ENCODE results near the gene PPP1CA. TPM values are rescaled to one million over a fixed set of nuclear protein-coding genes. Genes with fewer than 3 reads are reported as not detected.

PPP1CA gene
- total RNA-seq, 1 donor from 2014 or later = 262 TPM

GRCh38 chr11:67419325-67420049 is 17.8 kb upstream of the PPP1CA start:
- peak overlapping the region; percentile 77 for H3K4me3 Mint-ChIP-seq (ENCODE audit: low read depth)
- H3K9me3 Mint-ChIP-seq = no peaks in the 10 kb centered on the region
- H3K4me1 Mint-ChIP-seq (ENCODE audit: low read depth) = peaks cover 23% of the 10 kb centered on the region
- no peak for DNase-seq (ENCODE audit: low spot score)
- no peaks in the 10 kb centered on the region for H3K36me3 Mint-ChIP-seq (ENCODE audit: low read depth)
- intact Hi-C loops (cut with micrococcal nuclease) = loop anchor here (2.0 to 5.0 kb wide), 3 partner anchors 15 to 388 kb away; partner anchors contain the start of genes CDK2AP2, PITPNM1 and TBC1D10C
- H3K27me3 Mint-ChIP-seq (ENCODE audit: low read depth) = peaks cover 10% of the 10 kb centered on the region
- no peak overlapping the region for H3K27ac Mint-ChIP-seq

DNA sequence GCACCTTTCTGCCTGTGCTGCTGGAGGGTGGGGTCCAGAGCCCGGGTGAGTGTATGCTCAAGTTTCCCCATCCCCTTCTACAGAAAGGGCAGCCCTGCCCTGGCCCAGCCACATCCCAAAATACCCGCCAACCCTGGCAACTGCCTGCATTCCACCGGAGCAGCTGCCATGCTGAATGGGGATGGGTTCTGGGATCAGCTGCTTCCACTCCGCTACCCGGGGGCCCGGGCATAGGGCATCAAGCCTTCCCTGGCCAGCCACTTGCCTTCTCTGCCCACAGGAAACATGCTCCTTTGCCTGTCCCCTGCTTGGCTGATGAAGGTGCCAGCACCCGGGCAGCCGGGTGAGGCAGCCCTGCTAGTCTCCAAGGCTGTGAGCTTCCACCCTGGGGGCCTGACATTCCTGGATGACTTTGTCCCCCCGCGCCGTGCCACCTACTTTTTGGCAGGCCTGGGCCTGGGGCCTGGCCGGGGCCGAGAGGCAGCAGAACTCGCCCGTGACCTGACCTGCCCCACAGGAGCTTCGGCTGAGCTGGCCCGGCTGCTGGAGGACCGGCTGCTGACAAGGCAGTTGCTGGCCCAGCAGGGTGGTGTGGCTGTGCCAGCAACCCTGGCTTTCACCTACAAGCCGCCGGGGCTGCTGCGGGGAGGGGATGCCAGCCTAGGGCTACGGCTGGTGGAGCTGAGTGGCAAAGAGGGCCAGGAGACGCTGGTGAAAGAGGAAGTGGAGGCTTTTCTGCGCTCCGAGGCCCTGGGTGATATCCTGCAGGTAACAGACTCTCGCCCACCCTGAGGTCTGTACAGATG is 17.0 kb upstream of the PPP1CA start:
- Mint-ChIP-seq H3K36me3 (ENCODE audit: low read depth) (no peaks in the 10 kb centered on the region), H3K4me3 (ENCODE audit: low read depth) (peak overlapping the region; percentile 58), H3K4me1 (ENCODE audit: low read depth) (peaks cover 22% of the 10 kb centered on the region), H3K27me3 (ENCODE audit: low read depth) (peaks cover 10% of the 10 kb centered on the region), H3K9me3 (no peaks in the 10 kb centered on the region), H3K27ac (no peak overlapping the region)
- DNase-seq (ENCODE audit: low spot score) = no peak
- intact Hi-C loops (cut with micrococcal nuclease) = no loop called here

DNA sequence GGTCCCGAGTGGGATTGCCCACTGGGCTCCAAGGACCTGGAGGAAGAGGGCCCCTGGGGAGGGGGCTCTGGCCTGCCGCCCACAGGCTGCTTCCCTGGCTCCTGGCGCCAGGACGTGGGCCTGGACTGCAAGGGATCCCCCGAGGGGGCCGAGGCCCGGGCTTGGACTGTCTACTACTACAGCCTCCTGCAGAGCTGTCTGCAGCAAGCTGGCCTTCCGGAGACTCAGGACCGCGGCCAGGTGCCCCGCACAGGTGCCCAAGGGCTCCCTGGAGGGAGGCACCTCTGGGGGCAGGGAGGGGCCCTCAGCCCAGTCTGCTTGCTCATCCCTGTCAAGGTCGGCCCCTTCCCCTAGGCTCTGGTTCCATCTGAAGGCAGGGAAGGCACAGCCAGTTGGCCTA is 15.8 kb upstream of the PPP1CA start:
- H3K27me3 Mint-ChIP-seq (ENCODE audit: low read depth) = peaks cover 14% of the 10 kb centered on the region
- no peak overlapping the region for H3K4me3 Mint-ChIP-seq (ENCODE audit: low read depth)
- intact Hi-C loops (cut with micrococcal nuclease) = no loop called here
- no peak for DNase-seq (ENCODE audit: low spot score)
- H3K4me1 Mint-ChIP-seq (ENCODE audit: low read depth) = peaks cover 33% of the 10 kb centered on the region
- no peak overlapping the region for H3K27ac Mint-ChIP-seq
- H3K9me3 Mint-ChIP-seq = no peaks in the 10 kb centered on the region
- H3K36me3 Mint-ChIP-seq (ENCODE audit: low read depth) = peaks cover 4% of the 10 kb centered on the region

GRCh38 chr11:67416416-67417335 is 15.0 kb upstream of the PPP1CA start:
- Mint-ChIP-seq H3K27ac (no peak overlapping the region), H3K36me3 (ENCODE audit: low read depth) (peaks cover 4% of the 10 kb centered on the region), H3K4me1 (ENCODE audit: low read depth) (peaks cover 37% of the 10 kb centered on the region), H3K27me3 (ENCODE audit: low read depth) (peaks cover 14% of the 10 kb centered on the region), H3K4me3 (ENCODE audit: low read depth) (peak overlapping the region; percentile 47), H3K9me3 (no peaks in the 10 kb centered on the region)
- intact Hi-C loops (cut with micrococcal nuclease) = no loop called here
- DNase-seq (ENCODE audit: low spot score) = no peak

DNA sequence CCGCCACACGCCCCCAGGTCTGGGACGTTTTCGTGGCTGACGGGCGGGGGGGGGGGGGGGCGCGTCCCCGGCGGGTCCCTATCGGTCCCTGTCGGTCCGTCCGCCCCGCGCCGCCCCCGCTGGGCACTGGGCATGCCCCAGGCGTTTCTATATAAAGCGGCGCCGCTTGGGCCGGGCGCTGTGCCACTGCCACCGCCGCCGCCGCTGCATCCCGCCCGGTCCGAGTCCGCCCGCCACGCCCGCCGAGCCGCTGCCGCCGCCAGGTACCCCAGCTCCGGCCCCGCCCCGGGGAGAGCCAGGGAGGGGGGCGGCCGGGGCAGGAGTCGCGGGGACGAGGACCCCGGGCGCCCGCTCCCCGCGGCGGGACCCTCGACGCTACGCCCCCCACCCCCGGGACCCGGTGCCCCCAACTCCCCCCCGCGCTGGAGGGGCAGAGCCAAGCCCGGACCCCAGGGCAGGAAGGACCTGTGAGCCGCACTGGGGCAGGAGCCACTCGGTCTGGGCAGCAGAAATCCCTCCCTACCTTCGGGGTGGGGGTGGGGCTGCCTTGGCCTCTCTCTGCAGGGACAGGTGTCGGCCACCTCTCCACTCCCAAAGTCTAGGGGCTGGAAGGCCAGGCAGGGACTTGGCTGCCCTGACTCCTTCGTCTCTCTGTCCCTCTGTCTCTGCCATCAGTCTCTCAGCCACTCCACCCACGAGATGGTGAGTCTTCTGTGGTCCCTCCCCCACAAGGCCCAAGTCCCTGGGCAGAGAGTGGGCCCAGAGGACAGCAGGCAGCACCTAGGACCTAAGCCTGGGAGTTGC is 14.0 kb upstream of the PPP1CA start, which contains the start of gene CARNS1:
TSS of gene CARNS1 (plus strand) at position 178 of the 804 bp plus-strand sequence. CDS start at position 700, 522 bp downstream.
- intact Hi-C loops (cut with micrococcal nuclease) = no loop called here
- DNase-seq (ENCODE audit: low spot score) = no peak
- H3K4me3 Mint-ChIP-seq (ENCODE audit: low read depth) = peak within 1 kb of the TSS; percentile 47
- H3K27ac Mint-ChIP-seq = no peak within 1 kb of the TSS
- no peaks in the 10 kb centered on the region for H3K9me3 Mint-ChIP-seq
- H3K4me1 Mint-ChIP-seq (ENCODE audit: low read depth) = peaks cover 41% of the 10 kb centered on the region
- peaks cover 4% of the 10 kb centered on the region for H3K36me3 Mint-ChIP-seq (ENCODE audit: low read depth)
- H3K27me3 Mint-ChIP-seq (ENCODE audit: low read depth) = peaks cover 14% of the 10 kb centered on the region

DNA sequence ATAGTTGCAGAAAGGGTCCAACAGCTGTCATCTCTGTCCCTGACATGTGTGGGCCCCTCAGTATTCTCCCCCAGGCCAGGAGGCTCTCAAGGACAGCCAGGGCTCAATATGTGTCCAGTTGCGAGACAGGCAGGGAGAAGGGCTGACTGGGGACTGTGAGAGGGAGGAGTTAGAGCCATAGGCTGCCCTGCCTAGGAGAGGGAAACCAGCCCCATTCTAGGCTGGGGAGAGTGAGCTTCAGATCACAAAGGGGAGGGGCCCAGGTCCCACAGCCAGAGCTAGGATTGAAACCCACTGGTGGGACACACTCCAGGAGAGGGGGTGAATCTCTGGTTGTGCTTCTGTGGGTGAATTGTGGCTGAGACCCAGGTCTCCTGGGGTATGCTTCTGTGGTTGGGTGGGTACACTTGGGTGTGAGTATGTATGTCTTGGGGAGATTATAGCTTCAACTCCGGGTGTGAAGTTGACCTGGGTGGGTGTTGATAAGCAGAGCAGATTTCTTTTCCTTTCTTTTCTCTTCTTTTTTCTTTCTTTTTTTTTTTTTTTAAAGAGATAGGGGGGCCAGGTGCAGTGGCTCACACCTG is 11.7 kb upstream of the PPP1CA start:
- H3K4me3 Mint-ChIP-seq (ENCODE audit: low read depth) = no peak overlapping the region
- DNase-seq (ENCODE audit: low spot score) = no peak
- peaks cover 45% of the 10 kb centered on the region for H3K4me1 Mint-ChIP-seq (ENCODE audit: low read depth)
- no peaks in the 10 kb centered on the region for H3K9me3 Mint-ChIP-seq
- intact Hi-C loops (cut with micrococcal nuclease) = no loop called here
- H3K27ac Mint-ChIP-seq = no peak overlapping the region
- H3K36me3 Mint-ChIP-seq (ENCODE audit: low read depth) = peaks cover 18% of the 10 kb centered on the region
- H3K27me3 Mint-ChIP-seq (ENCODE audit: low read depth) = peaks cover 13% of the 10 kb centered on the region

GRCh38 chr11:67412495-67413179 is 11.0 kb upstream of the PPP1CA start:
- DNase-seq (ENCODE audit: low spot score) = no peak
- no peak overlapping the region for H3K27ac Mint-ChIP-seq
- no peak overlapping the region for H3K4me3 Mint-ChIP-seq (ENCODE audit: low read depth)
- peaks cover 13% of the 10 kb centered on the region for H3K27me3 Mint-ChIP-seq (ENCODE audit: low read depth)
- no peaks in the 10 kb centered on the region for H3K9me3 Mint-ChIP-seq
- intact Hi-C loops (cut with micrococcal nuclease) = no loop called here
- peaks cover 52% of the 10 kb centered on the region for H3K4me1 Mint-ChIP-seq (ENCODE audit: low read depth)
- H3K36me3 Mint-ChIP-seq (ENCODE audit: low read depth) = peaks cover 24% of the 10 kb centered on the region

DNA sequence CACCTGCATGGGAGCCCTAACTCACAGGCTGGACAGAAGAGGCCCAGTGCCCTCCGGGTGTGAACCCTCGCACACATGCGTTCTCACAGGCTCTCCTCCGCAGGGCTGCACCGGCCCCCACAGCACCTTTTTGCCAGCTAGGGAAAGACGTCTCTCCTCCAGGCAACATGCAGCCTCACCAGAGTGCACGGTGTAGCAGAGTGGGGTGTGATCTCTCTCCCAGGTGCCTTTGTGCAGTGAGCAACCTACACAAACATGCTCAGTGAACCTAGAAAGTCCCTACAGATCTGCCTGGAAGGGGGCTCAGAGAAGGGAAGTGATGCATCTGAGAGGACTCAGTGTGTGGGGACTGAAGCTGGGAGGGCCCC is 10.1 kb upstream of the PPP1CA start:
- Mint-ChIP-seq H3K27me3 (ENCODE audit: low read depth) (peaks cover 13% of the 10 kb centered on the region), H3K27ac (no peak overlapping the region), H3K36me3 (ENCODE audit: low read depth) (peaks cover 33% of the 10 kb centered on the region), H3K4me1 (ENCODE audit: low read depth) (peaks cover 56% of the 10 kb centered on the region), H3K4me3 (ENCODE audit: low read depth) (no peak overlapping the region), H3K9me3 (no peaks in the 10 kb centered on the region)
- intact Hi-C loops (cut with micrococcal nuclease) = no loop called here
- DNase-seq (ENCODE audit: low spot score) = no peak

GRCh38 chr11:67410984-67411784 is 9.5 kb upstream of the PPP1CA start:
- no peaks in the 10 kb centered on the region for H3K9me3 Mint-ChIP-seq
- intact Hi-C loops (cut with micrococcal nuclease) = no loop called here
- H3K4me1 Mint-ChIP-seq (ENCODE audit: low read depth) = peaks cover 55% of the 10 kb centered on the region
- no peak overlapping the region for H3K27ac Mint-ChIP-seq
- peaks cover 7% of the 10 kb centered on the region for H3K27me3 Mint-ChIP-seq (ENCODE audit: low read depth)
- H3K4me3 Mint-ChIP-seq (ENCODE audit: low read depth) = peak overlapping the region; percentile 30
- H3K36me3 Mint-ChIP-seq (ENCODE audit: low read depth) = peaks cover 38% of the 10 kb centered on the region
- DNase-seq (ENCODE audit: low spot score) = no peak

DNA sequence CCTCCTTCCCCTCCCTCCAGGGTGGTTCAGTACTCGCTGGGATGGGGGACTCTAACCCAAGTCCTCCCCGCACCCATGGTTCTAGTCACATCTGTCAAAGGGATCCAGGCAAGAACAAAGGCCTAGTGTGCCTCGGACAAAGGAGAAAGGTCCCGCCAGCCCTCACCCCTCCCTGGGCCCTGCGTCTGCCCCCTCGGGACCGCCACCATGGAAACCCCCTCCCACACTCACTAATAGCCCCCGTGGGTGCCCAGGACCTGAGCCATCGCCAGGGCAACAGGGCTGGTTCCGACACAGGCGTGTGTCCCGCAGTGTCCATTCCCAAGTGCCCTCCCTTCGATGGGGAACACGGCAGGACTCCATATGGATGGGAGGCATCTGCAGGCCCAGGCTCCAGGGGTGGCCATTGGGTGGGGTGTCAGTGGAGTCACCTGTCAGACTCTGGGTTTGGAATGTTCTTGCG is 8.7 kb upstream of the PPP1CA start:
- Mint-ChIP-seq H3K27me3 (ENCODE audit: low read depth) (peaks cover 4% of the 10 kb centered on the region), H3K9me3 (no peaks in the 10 kb centered on the region), H3K27ac (peak overlapping the region; percentile 88), H3K4me3 (ENCODE audit: low read depth) (peak overlapping the region; percentile 67), H3K36me3 (ENCODE audit: low read depth) (peaks cover 42% of the 10 kb centered on the region), H3K4me1 (ENCODE audit: low read depth) (peaks cover 57% of the 10 kb centered on the region)
- intact Hi-C loops (cut with micrococcal nuclease) = no loop called here
- DNase-seq (ENCODE audit: low spot score) = no peak

All from activated T-helper 2 cell treated with anti-CD3 and anti-CD28 coated beads, Interferon-gamma antibody, Interleukin-2, Interleukin-4, amounts not matched to agents 10 μg/mL and 5 μg/mL and 100 μg/mL, durations not matched to agents 14 hours and 24 hours and 36 hours (primary cell).